Endometrial microvascular endothelial cells (primary cell): ENCODE results near the gene CT45A2. TPM values are rescaled to one million over a fixed set of nuclear protein-coding genes. Genes with fewer than 3 reads are reported as not detected.
"Not testable (repeated sequence)": the region's sequence is repeated elsewhere in the genome, so short reads cannot be mapped to it uniquely, and the experiment has no call there.

Source experiments
- in situ Hi-C: cut with HindIII; loops from 2 replicates; pipeline ENCODE4 v1.10.0; 2017; ENCODE audit warnings: low sequenced_read_pairs, low pct_unique_long_range_greater_than_20kb; ENCODE audit errors: inconsistent ontology term
- total RNA-seq: library from RNA; depleted of rRNA; stranded (reverse); fragments of >200 nt; gene quantifications from one replicate; pipeline ENCODE4 v1.2.3, GENCODE V29; 2015; ENCODE audit errors: inconsistent ontology term

CT45A2 gene
- not detected for total RNA-seq

- in situ Hi-C loops, result not testable (repeated sequence)
Observed at GRCh38 chrX:135819912-135820311, at the start of gene CT45A2. Gene CT45A2 (minus strand): TSS chrX:135820012. CDS start chrX:135816265, 3,747 bp downstream.

GRCh38 chrX:135854438-135854837 is 34.6 kb upstream of the CT45A2 start, which contains the start of gene CT45A8:
Gene CT45A8 (minus strand): TSS chrX:135854538. CDS start chrX:135850783, 3,755 bp downstream.
- in situ Hi-C loops, result not testable (repeated sequence)

GRCh38 chrX:135837180-135837579 is 17.4 kb upstream of the CT45A2 start, which contains the start of gene CT45A7:
Gene CT45A7 (minus strand): TSS chrX:135837280. CDS start chrX:135833533, 3,747 bp downstream.
- in situ Hi-C loops, result not testable (repeated sequence)

GRCh38 chrX:135802687-135803086 is 17.1 kb downstream of the CT45A2 start, which contains the start of gene CT45A6:
Gene CT45A6 (minus strand): TSS chrX:135802787. CDS start chrX:135798993, 3,794 bp downstream.
- in situ Hi-C loops, result not testable (repeated sequence)

GRCh38 chrX:135785403-135785802 is 34.4 kb downstream of the CT45A2 start, which contains the start of gene CT45A5:
Gene CT45A5 (minus strand): TSS chrX:135785503. CDS start chrX:135781729, 3,774 bp downstream.
- in situ Hi-C loops, result not testable (repeated sequence)

GRCh38 chrX:135768091-135768490 is 51.7 kb downstream of the CT45A2 start, which contains the start of gene CT45A3:
Gene CT45A3 (minus strand): TSS chrX:135768191. CDS start chrX:135764444, 3,747 bp downstream.
- in situ Hi-C loops, result not testable (repeated sequence)

Other genes with a start within 250 kb of the CT45A2 start
- not detected for gene CT45A1, start 106.4 kb downstream of the CT45A2 start, total RNA-seq
- gene CT45A3, start 51.8 kb downstream of the CT45A2 start, total RNA-seq, result not detected
- gene CT45A5, start 34.5 kb downstream of the CT45A2 start, total RNA-seq, result not detected
- not detected for gene CT45A6, start 17.2 kb downstream of the CT45A2 start, total RNA-seq
- not detected for gene CT45A7, start 17.3 kb upstream of the CT45A2 start, total RNA-seq
- gene CT45A8, start 34.5 kb upstream of the CT45A2 start, total RNA-seq, result not detected
- gene CT45A9, start 51.8 kb upstream of the CT45A2 start, total RNA-seq, result not detected
- gene CT45A10, start 73.4 kb upstream of the CT45A2 start, total RNA-seq, result not detected
- not detected for gene SAGE1, start 73.7 kb upstream of the CT45A2 start, total RNA-seq
- 19.6 TPM for gene MMGT1, start 154.0 kb upstream of the CT45A2 start, total RNA-seq
- gene SLC9A6, start 165.4 kb upstream of the CT45A2 start, total RNA-seq, result 25.2 TPM